Psoas muscle (tissue), 8 donors: ENCODE measurements around the gene MROH8. TPM values are rescaled to one million over a fixed set of nuclear protein-coding genes. Genes with fewer than 3 reads are reported as not detected.

Experiments used
- ATAC-seq, 4 donors: fragments of 200-7000 bp; cut with Tn5 transposase; one replicate each; pipeline ENCODE4 v1.9.1; 2020; ENCODE audit warnings: moderate library complexity in 3 of 4, mild to moderate bottlenecking in 2 of 4
- DNase-seq, 2 donors: peaks; one replicate each; pipeline ENCODE4 v3.0.0-alpha.2; 2020
- H3K27ac ChIP-seq: fragments of 200-600 bp; one replicate; pipeline ENCODE4 v1.8.0; 2022
- H3K27me3 ChIP-seq, 3 donors: fragments of 200-600 bp in 1 of 3; one replicate each; pipeline versions ENCODE4 v1.6.1 to v1.8.0; 2013 to 2022; ENCODE audit warnings: low read length in 2 of 3, mild to moderate bottlenecking in 2 of 3, moderate library complexity in 1 of 3; ENCODE audit not compliant: insufficient read depth in 3 of 3
- H3K36me3 ChIP-seq, 2 donors: fragments of 200-600 bp in 1 of 2; one replicate each; pipeline versions ENCODE4 v1.6.1 to v1.8.0; 2013 to 2022; ENCODE audit warnings: low read depth in 1 of 2, mild to moderate bottlenecking in 1 of 2, moderate library complexity in 1 of 2; ENCODE audit not compliant: insufficient read depth in 1 of 2
- H3K4me1 ChIP-seq: fragments of 200-600 bp; one replicate; pipeline ENCODE4 v1.8.0; 2022
- H3K4me3 ChIP-seq: fragments of 200-600 bp; one replicate; pipeline ENCODE4 v1.8.0; 2022; ENCODE audit warnings: mild to moderate bottlenecking
- H3K9me3 ChIP-seq: fragments of 200-600 bp; one replicate; pipeline ENCODE4 v1.8.0; 2022
- CTCF ChIP-seq: fragments of 200-600 bp; IDR thresholded peaks from one replicate; pipeline ENCODE4 v1.8.0; 2022; ENCODE audit warnings: antibody characterized with exemption
- WGBS, 3 donors: extraction: QIAGEN DNeasy Blood & Tissue Kit; methylation state at CpG; one replicate each; pipeline versions ENCODE4 v1.1.6 to v1.1.7; 2013; 5-methylcytosine and 5-hydroxymethylcytosine counted together
- intact Hi-C, 2 donors: fragments of 100-400 bp; cut with DNase I; formaldehyde crosslinking; loops; one replicate each; pipeline versions ENCODE4 v1.11.0 to v1.14.2; 2022
- polyA plus RNA-seq, 3 donors: library from polyadenylated mRNA; stranded (reverse); fragments of 200-250 nt; gene quantifications; one replicate each; pipeline ENCODE4 v1.2.3, GENCODE V29; 2013
- total RNA-seq, 4 donors: library from RNA; stranded (reverse); fragmentation: NEBNext Ultra II Directional in 2 of 4; extraction: Animal tissue kit (Norgen Biotek cat#: 25700) in 2 of 4; gene quantifications; one replicate each; pipeline versions ENCODE4 v1.2.1 to v1.2.4, GENCODE V29; 2021 to 2023
- donor health status: healthy with polysubstance abuse.
- donor health status: DM: no; HTN: no; CAD: no; lungs with moderate emphysema.
- donor health status: Bipolar disorder and iron deficiency.
- donor health status: healthy.
- donor health status: DM: yes; HTN: yes; CAD: no.
- donor health status: DM: no; HTN: no; CAD: no.
- donor health status: DM: no; HTN: no; CAD: no.
- donor health status: DM: yes; HTN: yes; CAD: no.

Gene MROH8
- total and polyA plus RNA-seq, 7 donors, result 0.99 to 5.5 (median 4.1) TPM

DNA sequence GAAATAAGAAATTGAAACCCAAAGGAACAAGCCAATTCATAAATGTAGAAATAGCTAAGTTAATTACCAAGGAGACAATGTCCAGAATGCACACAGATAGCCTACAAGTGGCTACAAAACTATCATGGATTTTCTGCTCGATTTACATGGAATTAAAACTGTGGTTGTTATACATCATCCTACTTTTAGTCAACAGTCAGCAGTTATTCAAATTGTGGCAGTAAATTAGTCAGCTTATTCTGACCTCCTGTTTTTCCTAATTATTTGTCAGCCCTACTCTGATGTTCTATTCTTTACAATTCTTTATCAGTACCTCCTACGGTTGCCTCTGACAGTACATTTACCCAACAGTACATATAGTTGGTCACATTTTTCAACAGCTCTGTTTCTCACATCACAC, 113.2 kb downstream of the MROH8 start:
- 92 to 97% (median 96%) methylated on average over 2 of the region's 2 CpGs for WGBS, 3 donors
- ATAC-seq (no peak), DNase-seq (no peak)
- Histone ChIP-seq H3K9me3 (no peaks in the 10 kb centered on the region), H3K4me1 (no peaks in the 10 kb centered on the region), H3K27me3 (no peaks in the 10 kb centered on the region), H3K27ac (no peak overlapping the region), H3K36me3 (peaks cover 0 to 46% of the 10 kb centered on the region in 2 donors), H3K4me3 (no peak overlapping the region)
- TF ChIP-seq CTCF, result no peak
- intact Hi-C loops, result no loop called here

GRCh38 chr20:37055276-37055675, 124.1 kb downstream of the MROH8 start:
- H3K36me3 ChIP-seq, result peaks cover 0 to 78% of the 10 kb centered on the region in 2 donors
- WGBS, 3 donors, result 92 to 94% (median 92%) methylated on average over 3 of the region's 3 CpGs
- no peak for ATAC-seq

DNA sequence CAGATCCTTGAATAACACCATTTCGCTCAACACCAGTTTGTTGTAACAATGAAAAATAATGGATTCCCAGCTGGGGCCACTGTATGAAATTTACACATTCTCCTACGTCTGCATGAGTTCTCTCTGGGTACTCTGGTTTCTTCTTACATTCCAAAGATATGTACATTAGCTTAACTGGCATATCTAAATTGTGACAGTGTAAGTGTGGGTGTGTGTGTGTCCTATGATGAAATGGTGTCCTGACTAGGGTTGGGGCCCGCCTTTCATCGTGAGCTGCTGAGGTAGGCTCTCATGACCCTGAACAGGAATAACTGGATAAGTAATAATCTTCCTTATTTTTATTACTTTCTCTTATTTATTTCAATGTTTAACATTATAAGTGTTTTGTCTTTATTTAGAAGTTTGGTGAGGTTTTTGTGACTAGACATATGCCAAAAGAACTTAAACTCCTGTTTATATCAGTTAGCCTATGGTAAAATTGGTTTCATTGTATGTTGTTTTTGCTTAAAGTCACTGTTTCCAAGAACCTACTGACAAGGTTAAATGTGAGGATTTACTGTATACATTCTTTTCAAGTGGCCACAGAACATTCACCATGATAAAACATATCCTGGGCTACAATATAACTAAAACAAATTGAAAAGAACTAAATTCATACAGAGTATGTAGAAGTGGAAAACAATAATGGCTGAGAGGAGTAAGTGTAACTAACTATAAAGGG, 126.0 kb downstream of the MROH8 start:
- peaks cover 0 to 66% of the 10 kb centered on the region in 2 donors for H3K36me3 ChIP-seq
- no peak for TF ChIP-seq CTCF
- intact Hi-C loops, result no loop called here
- no peaks in the 10 kb centered on the region for H3K4me1 ChIP-seq
- DNase-seq (no peak), ATAC-seq (no peak)
- 94 to 97% (median 97%) methylated on average over 4 of the region's 4 CpGs for WGBS, 3 donors
- H3K27ac ChIP-seq, result no peak overlapping the region
- no peak overlapping the region for H3K4me3 ChIP-seq
- no peaks in the 10 kb centered on the region for H3K9me3 ChIP-seq
- H3K27me3 ChIP-seq, result no peaks in the 10 kb centered on the region

More at GRCh38 chr20:37055276-37055675, 124.1 kb downstream of the MROH8 start:
- Histone ChIP-seq H3K27ac (no peak overlapping the region), H3K9me3 (no peaks in the 10 kb centered on the region), H3K4me1 (no peaks in the 10 kb centered on the region), H3K4me3 (no peak overlapping the region), H3K27me3 (no peaks in the 10 kb centered on the region)
- intact Hi-C loops, result no loop called here
- no peak for DNase-seq
- no peak for TF ChIP-seq CTCF

Other genes with a start within 250 kb of the MROH8 start
- gene SAMHD1, start 227.8 kb downstream of the MROH8 start, total RNA-seq, result 10 to 100 TPM; 18.2 to 36.4 (median 27.2) TPM
- gene SAMHD1, start 227.8 kb downstream of the MROH8 start, polyA plus RNA-seq, result 10 to 100 TPM; 17.0 to 29.4 (median 20.3) TPM
- gene RBL1, start 83.6 kb downstream of the MROH8 start, total RNA-seq, result 10 to 100 TPM in 1 of 4 donors, 1 to 10 TPM in 3; 4.0 to 10.7 (median 5.0) TPM
- 1 to 10 TPM in 2 of 3 donors, under 1 TPM in 1; 0.82 to 4.6 (median 2.0) TPM for gene RBL1, start 83.6 kb downstream of the MROH8 start, polyA plus RNA-seq
- 100 to 1,000 TPM in 1 of 4 donors, 10 to 100 TPM in 3; 66.4 to 129 (median 94.2) TPM for gene RPN2, start 218 bp downstream of the MROH8 start, total RNA-seq
- 100 to 1,000 TPM in 2 of 3 donors, 10 to 100 TPM in 1; 91.7 to 131 (median 113) TPM for gene RPN2, start 218 bp downstream of the MROH8 start, polyA plus RNA-seq
- gene GHRH, start 82.3 kb upstream of the MROH8 start, total RNA-seq, result not detected
- gene GHRH, start 82.3 kb upstream of the MROH8 start, polyA plus RNA-seq, result not detected
- gene MANBAL, start 110.1 kb upstream of the MROH8 start, total RNA-seq, result 10 to 100 TPM; 10.5 to 16.3 (median 11.5) TPM
- 10 to 100 TPM; 17.1 to 40.1 (median 21.9) TPM for gene MANBAL, start 110.1 kb upstream of the MROH8 start, polyA plus RNA-seq
- 1 to 10 TPM; 1.3 to 3.0 (median 1.9) TPM for gene SRC, start 166.6 kb upstream of the MROH8 start, total RNA-seq
- gene SRC, start 166.6 kb upstream of the MROH8 start, polyA plus RNA-seq, result 1 to 10 TPM in 1 of 3 donors, under 1 TPM in 2; 0.86 to 1.0 (median 0.97) TPM